Mesendoderm (in vitro differentiated cells): Measurements from ENCODE around the gene FYB2.

Experiments used
- DNase-seq: peaks from one replicate; pipeline ENCODE4 v3.0.0; 2013
- H2AK5ac ChIP-seq: 2 replicates; pipeline ENCODE4 v1.6.1; 2013; ENCODE audit warnings: low read length, inconsistent platforms
- H2BK120ac ChIP-seq: 2 replicates; pipeline ENCODE4 v1.6.1; 2013; ENCODE audit warnings: low read depth, mild to moderate bottlenecking, low read length, moderate library complexity, mixed read lengths
- H2BK15ac ChIP-seq: replicated peaks from 2 replicates; pipeline ENCODE4 v1.6.1; 2013; ENCODE audit warnings: low read depth, mild to moderate bottlenecking, moderate library complexity
- H2BK5ac ChIP-seq: 2 replicates; pipeline ENCODE4 v1.6.1; 2013; ENCODE audit warnings: low read length, inconsistent platforms
- H3K18ac ChIP-seq: 2 replicates; pipeline ENCODE4 v1.6.1; 2013; ENCODE audit warnings: mild to moderate bottlenecking, low read length, mixed read lengths
- H3K23ac ChIP-seq: one replicate; pipeline ENCODE4 v1.6.1; 2013; ENCODE audit warnings: low read length
- H3K27ac ChIP-seq: 2 replicates; pipeline ENCODE4 v1.5.1; 2013; ENCODE audit warnings: low read depth, mild to moderate bottlenecking, inconsistent platforms, low read length, moderate library complexity
- H3K27me3 ChIP-seq: 2 replicates; pipeline ENCODE4 v1.6.1; 2013; ENCODE audit warnings: low read length, control low read depth, mild to moderate bottlenecking, inconsistent platforms; ENCODE audit not compliant: insufficient read depth, poor library complexity
- H3K36me3 ChIP-seq: 2 replicates; pipeline ENCODE4 v1.6.1; 2013; ENCODE audit warnings: low read length, inconsistent platforms; ENCODE audit not compliant: control insufficient read depth, insufficient read depth
- H3K4ac ChIP-seq: one replicate; pipeline ENCODE4 v1.6.1; 2013; ENCODE audit warnings: low read depth, mild to moderate bottlenecking, low read length, moderate library complexity
- H3K4me1 ChIP-seq: 2 replicates; pipeline ENCODE4 v1.6.1; 2013; ENCODE audit warnings: low read depth, low read length, inconsistent platforms; ENCODE audit not compliant: control insufficient read depth
- H3K4me2 ChIP-seq: 2 replicates; pipeline ENCODE4 v1.6.1; 2013; ENCODE audit warnings: low read length
- H3K4me3 ChIP-seq: 2 replicates; pipeline ENCODE4 v1.5.1; 2013; ENCODE audit warnings: mild to moderate bottlenecking, low read length
- H3K56ac ChIP-seq: one replicate; pipeline ENCODE4 v1.6.1; 2013; ENCODE audit warnings: low read length
- H3K79me1 ChIP-seq: 2 replicates; pipeline ENCODE4 v1.6.1; 2013; ENCODE audit warnings: low read length, inconsistent platforms
- H3K79me2 ChIP-seq: 2 replicates; pipeline ENCODE4 v1.6.1; 2013; ENCODE audit warnings: mild to moderate bottlenecking, low read length; ENCODE audit not compliant: control insufficient read depth, insufficient read depth
- H3K9ac ChIP-seq: 2 replicates; pipeline ENCODE4 v1.6.1; 2013; ENCODE audit warnings: low read length, inconsistent platforms
- H4K5ac ChIP-seq: one replicate; pipeline ENCODE4 v1.6.1; 2013; ENCODE audit warnings: low read length
- H4K8ac ChIP-seq: one replicate; pipeline ENCODE4 v1.6.1; 2013; ENCODE audit warnings: low read depth, mild to moderate bottlenecking, control low read depth, low read length, moderate library complexity
- WGBS: extraction: QIAGEN DNeasy Blood & Tissue Kit; methylation state at CpG from one replicate; pipeline ENCODE4 v1.1.7; 2013; ENCODE audit warnings: low lambda C conversion rate, missing lambda C conversion rate; ENCODE audit not compliant: insufficient coverage; ENCODE audit errors: extremely low coverage; 5-methylcytosine and 5-hydroxymethylcytosine counted together

Gene FYB2

DNA sequence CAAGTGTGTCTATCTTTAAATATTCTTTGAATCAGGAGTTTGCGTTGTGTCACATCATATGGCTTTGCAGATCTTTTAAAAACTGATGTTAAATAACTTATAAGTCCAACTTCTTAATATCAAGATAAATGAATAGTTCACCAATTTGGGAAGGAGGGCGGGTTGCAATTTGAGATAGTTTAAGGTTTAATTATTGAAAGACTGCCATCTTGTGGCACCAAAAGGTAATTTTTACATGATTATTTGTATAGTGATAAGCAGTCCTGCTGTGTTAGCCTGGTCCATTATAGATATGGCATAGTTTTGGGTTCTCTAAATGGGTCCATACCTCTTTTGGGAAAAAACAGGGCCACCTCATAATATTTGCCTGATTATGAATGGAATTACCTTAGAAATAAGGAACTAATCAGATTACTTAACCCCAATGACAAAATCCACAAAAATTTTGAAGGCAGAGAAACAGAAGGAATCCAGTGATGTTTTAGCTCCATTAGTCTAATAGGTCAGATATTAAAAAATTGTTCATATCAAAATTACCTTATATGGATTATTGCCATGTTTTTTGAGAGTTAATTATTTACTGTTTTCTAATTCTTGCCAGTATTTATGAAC is 109.8 kb downstream of the FYB2 start:
- H2AK5ac ChIP-seq: no peak overlapping the region
- no peak overlapping the region for H4K8ac ChIP-seq
- no peak overlapping the region for H3K27ac ChIP-seq
- no peak overlapping the region for H2BK120ac ChIP-seq
- H3K4me2 ChIP-seq: no peak overlapping the region
- H2BK5ac ChIP-seq: no peak overlapping the region
- H3K9ac ChIP-seq: no peak overlapping the region
- H3K4me3 ChIP-seq: no peak overlapping the region
- H3K79me1 ChIP-seq: no peaks in the 10 kb centered on the region
- H2BK15ac ChIP-seq: no peak overlapping the region
- no peaks in the 10 kb centered on the region for H3K79me2 ChIP-seq
- no peaks in the 10 kb centered on the region for H3K27me3 ChIP-seq
- DNase-seq: peak; percentile 60
- no peaks in the 10 kb centered on the region for H3K36me3 ChIP-seq
- H3K23ac ChIP-seq: no peak overlapping the region
- H3K56ac ChIP-seq: no peak overlapping the region
- H3K4me1 ChIP-seq: no peaks in the 10 kb centered on the region
- WGBS: no CpG with 5 or more reads among the region's 2 CpGs
- no peak overlapping the region for H3K4ac ChIP-seq
- H4K5ac ChIP-seq: no peak overlapping the region
- H3K18ac ChIP-seq: no peak overlapping the region

DNA sequence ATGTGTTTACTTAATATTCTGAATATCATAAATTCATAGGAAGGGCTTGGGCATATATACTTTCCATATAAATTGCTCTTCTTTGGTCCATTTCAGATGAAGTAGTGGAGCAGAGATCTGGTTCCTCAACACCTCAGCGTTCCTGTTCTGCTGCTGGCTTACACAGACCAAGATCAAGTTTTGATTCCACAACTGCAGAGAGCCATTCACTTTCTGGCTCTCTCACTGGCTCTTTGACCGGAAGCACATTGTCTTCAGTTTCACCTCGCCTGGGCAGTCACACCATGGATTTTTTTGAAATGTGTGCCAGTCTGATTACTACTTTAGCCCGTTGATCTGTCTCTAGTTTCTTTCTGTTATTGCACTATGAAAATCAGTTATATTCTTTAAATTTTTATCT is 111.8 kb downstream of the FYB2 start:
- no peaks in the 10 kb centered on the region for H3K79me2 ChIP-seq
- H3K4me1 ChIP-seq: no peaks in the 10 kb centered on the region
- H3K9ac ChIP-seq: no peak overlapping the region
- H3K36me3 ChIP-seq: no peaks in the 10 kb centered on the region
- no peak overlapping the region for H3K27ac ChIP-seq
- H3K4ac ChIP-seq: no peak overlapping the region
- H2AK5ac ChIP-seq: no peak overlapping the region
- no peak overlapping the region for H4K5ac ChIP-seq
- no peak overlapping the region for H3K4me3 ChIP-seq
- H3K4me2 ChIP-seq: no peak overlapping the region
- H3K27me3 ChIP-seq: no peaks in the 10 kb centered on the region
- H2BK5ac ChIP-seq: no peak overlapping the region
- no peak for DNase-seq
- no peak overlapping the region for H3K56ac ChIP-seq
- no peak overlapping the region for H4K8ac ChIP-seq
- no peak overlapping the region for H2BK15ac ChIP-seq
- no peak overlapping the region for H3K23ac ChIP-seq
- WGBS: no CpG with 5 or more reads among the region's 4 CpGs
- H2BK120ac ChIP-seq: no peak overlapping the region
- H3K79me1 ChIP-seq: no peaks in the 10 kb centered on the region
- H3K18ac ChIP-seq: no peak overlapping the region

DNA sequence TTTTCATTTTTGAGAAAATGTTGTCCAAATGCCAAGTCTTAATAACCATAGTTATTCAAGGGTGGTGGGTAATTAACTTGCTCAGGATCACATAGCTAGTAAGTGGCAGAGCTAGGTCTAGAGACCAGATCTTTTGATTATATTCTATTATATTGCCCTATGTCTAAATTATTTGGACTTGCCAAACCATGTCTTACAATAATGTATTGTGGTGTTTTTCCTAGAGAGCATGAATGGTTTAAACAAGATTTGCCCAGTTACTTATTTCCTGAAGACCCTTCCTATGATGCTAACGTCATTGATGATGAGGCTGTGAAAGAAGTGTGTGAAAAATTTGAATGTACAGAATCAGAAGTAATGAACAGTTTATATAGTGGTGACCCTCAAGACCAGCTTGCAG is 115.5 kb downstream of the FYB2 start:
- Histone ChIP-seq H3K18ac (no peak overlapping the region), H3K27me3 (no peaks in the 10 kb centered on the region), H3K4me1 (no peaks in the 10 kb centered on the region), H3K4ac (no peak overlapping the region), H3K9ac (no peak overlapping the region), H3K4me3 (no peak overlapping the region), H2BK120ac (no peak overlapping the region), H4K8ac (no peak overlapping the region), H4K5ac (no peak overlapping the region), H3K56ac (no peak overlapping the region), H2AK5ac (no peak overlapping the region), H3K27ac (no peak overlapping the region), H2BK5ac (no peak overlapping the region), H3K79me1 (no peaks in the 10 kb centered on the region), H3K36me3 (no peaks in the 10 kb centered on the region), H2BK15ac (no peak overlapping the region), H3K4me2 (no peak overlapping the region), H3K79me2 (no peaks in the 10 kb centered on the region), H3K23ac (no peak overlapping the region)
- no peak for DNase-seq
- WGBS: no CpG with 5 or more reads among the region's 1 CpG

DNA sequence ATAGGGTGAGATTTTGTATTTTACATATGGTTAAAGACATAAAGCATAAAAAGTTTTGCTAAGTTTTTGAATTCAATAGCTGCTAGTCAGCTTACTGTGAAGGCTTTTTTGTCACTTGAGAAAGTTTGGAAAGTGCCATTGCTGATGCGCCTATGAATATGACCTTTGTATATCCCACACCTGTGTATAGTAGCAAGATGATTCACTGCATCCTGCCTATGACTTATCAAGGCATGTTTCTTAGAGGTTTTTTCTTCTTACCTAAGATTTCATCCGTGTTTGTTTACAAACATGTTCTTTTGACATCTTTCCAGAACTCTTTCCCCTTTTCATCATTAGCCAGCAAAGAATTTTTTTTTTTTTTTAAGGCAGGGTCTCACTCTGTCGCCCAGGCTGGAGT is 122.5 kb downstream of the FYB2 start:
- no CpG with 5 or more reads among the region's 3 CpGs for WGBS
- H2BK120ac ChIP-seq: no peak overlapping the region
- no peak overlapping the region for H3K4ac ChIP-seq
- H3K79me2 ChIP-seq: no peaks in the 10 kb centered on the region
- H3K56ac ChIP-seq: no peak overlapping the region
- no peak overlapping the region for H3K18ac ChIP-seq
- no peak overlapping the region for H3K9ac ChIP-seq
- no peaks in the 10 kb centered on the region for H3K4me1 ChIP-seq
- H3K27ac ChIP-seq: no peak overlapping the region
- DNase-seq: no peak
- no peaks in the 10 kb centered on the region for H3K79me1 ChIP-seq
- H3K36me3 ChIP-seq: no peaks in the 10 kb centered on the region
- no peaks in the 10 kb centered on the region for H3K27me3 ChIP-seq
- no peak overlapping the region for H2BK15ac ChIP-seq
- H4K5ac ChIP-seq: no peak overlapping the region
- no peak overlapping the region for H3K23ac ChIP-seq
- no peak overlapping the region for H2BK5ac ChIP-seq
- no peak overlapping the region for H3K4me2 ChIP-seq
- H3K4me3 ChIP-seq: no peak overlapping the region
- no peak overlapping the region for H2AK5ac ChIP-seq
- no peak overlapping the region for H4K8ac ChIP-seq

DNA sequence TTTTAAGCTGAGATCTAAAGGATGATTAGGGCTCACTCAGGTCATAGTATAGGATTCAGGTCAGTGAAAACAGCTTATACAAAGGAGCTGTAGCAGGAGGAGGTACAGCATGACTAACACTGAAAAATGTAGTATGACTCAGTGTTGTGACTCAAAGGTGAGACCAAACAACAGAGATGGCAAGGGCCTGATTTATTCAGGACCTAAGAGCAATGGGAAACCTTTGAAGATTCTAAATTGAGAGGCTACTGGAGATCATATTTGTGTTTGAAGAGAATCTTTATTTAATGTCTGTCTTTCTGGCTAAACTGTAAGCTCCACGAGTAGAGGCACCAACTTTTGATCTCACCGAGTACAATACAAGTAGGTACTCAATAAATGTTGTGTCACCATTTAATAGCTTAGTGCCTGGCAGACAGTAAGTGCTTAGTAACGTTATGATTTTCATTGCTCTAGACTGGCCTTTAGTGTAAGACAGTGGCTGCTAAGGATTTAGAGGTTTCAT is 130.6 kb downstream of the FYB2 start:
- Histone ChIP-seq H4K5ac (no peak overlapping the region), H2BK120ac (no peak overlapping the region), H4K8ac (no peak overlapping the region), H3K27me3 (no peaks in the 10 kb centered on the region), H2AK5ac (no peak overlapping the region), H2BK15ac (no peak overlapping the region), H3K79me2 (no peaks in the 10 kb centered on the region), H3K4me1 (no peaks in the 10 kb centered on the region), H3K18ac (no peak overlapping the region), H3K4ac (no peak overlapping the region), H3K56ac (no peak overlapping the region), H2BK5ac (no peak overlapping the region), H3K4me2 (no peak overlapping the region), H3K9ac (no peak overlapping the region), H3K27ac (no peak overlapping the region), H3K23ac (no peak overlapping the region), H3K36me3 (no peaks in the 10 kb centered on the region), H3K79me1 (no peaks in the 10 kb centered on the region), H3K4me3 (no peak overlapping the region)
- peak; percentile 96 for DNase-seq
- no CpG with 5 or more reads among the region's 3 CpGs for WGBS

DNA sequence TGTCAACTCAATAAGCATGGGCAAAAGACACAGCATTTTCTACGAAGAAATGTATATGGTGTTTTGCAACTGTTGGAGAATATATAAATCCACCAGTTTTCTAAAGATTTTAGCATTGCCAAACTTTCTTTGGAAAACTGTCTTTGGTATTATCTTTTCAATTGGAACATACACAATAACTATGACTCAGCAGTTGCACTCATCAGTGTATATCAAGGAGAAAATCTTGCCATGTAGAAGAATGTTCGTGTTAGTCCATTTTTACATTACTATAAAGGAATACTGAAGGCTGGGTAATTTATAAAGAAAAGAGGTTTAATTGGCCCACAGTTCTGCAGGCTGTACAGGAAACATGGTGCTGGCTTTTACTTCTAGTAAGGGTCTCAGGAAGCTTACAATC is 133.0 kb downstream of the FYB2 start:
- Histone ChIP-seq H2BK120ac (no peak overlapping the region), H2AK5ac (no peak overlapping the region), H4K8ac (no peak overlapping the region), H3K56ac (no peak overlapping the region), H3K27ac (no peak overlapping the region), H3K4me2 (no peak overlapping the region), H3K79me1 (no peaks in the 10 kb centered on the region), H2BK5ac (no peak overlapping the region), H3K9ac (no peak overlapping the region), H3K4ac (no peak overlapping the region), H3K18ac (no peak overlapping the region), H3K4me3 (no peak overlapping the region), H3K79me2 (no peaks in the 10 kb centered on the region), H3K27me3 (no peaks in the 10 kb centered on the region), H3K36me3 (no peaks in the 10 kb centered on the region), H3K23ac (no peak overlapping the region), H3K4me1 (no peaks in the 10 kb centered on the region), H2BK15ac (no peak overlapping the region), H4K5ac (no peak overlapping the region)
- WGBS: no CpG with 5 or more reads among the region's 2 CpGs
- no peak for DNase-seq
